Adrenal gland (tissue), 5 donors: Measurements from ENCODE around the gene UBE2M.

ENCODE experiments used
- CTCF ChIP-seq, 6 experiments: fragments of 450-650 bp in 4 of 6; fragments of 200-600 bp in 2 of 6; sonication (generic) in 1 of 6; IDR thresholded peaks; 1 replicate in 5 of 6; 2 replicates in 1 of 6; pipeline versions ENCODE4 v1.5.1 to v1.8.0; 2016 to 2021; ENCODE audit warnings: antibody characterized with exemption in 6 of 6, mild to moderate bottlenecking in 2 of 6, moderate library complexity in 1 of 6
- POLR2A ChIP-seq, 2 donors: fragments of 450-650 bp; IDR thresholded peaks; one replicate each; pipeline ENCODE4 v1.6.1; 2017; ENCODE audit warnings: antibody characterized with exemption in 2 of 2, mild to moderate bottlenecking in 2 of 2, moderate library complexity in 1 of 2
- donor health status: DM: no; HTN: no; CAD: no.

- TF ChIP-seq POLR2A (IDR thresholded peaks at IDR 0.05), result no peak
- no peak for TF ChIP-seq CTCF (IDR thresholded peaks at IDR 0.05)
Measured at GRCh38 chr19:58521651-58522050, 36.8 kb downstream of the UBE2M start.
